ENCODE results near the gene GSC. TPM values are rescaled to one million over a fixed set of nuclear protein-coding genes. Genes with fewer than 3 reads are reported as not detected.

GSC gene
- total and polyA plus RNA-seq, 8 donors = 0.35 to 1.7 (median 0.54) TPM

- no peak for DNase-seq
- FAIRE-seq = no peak
- no peak for ATAC-seq
- intact Hi-C loops (cut with DNase I) = no loop called here
- no peak overlapping the region for H3K4me3 ChIP-seq
- H3K27ac ChIP-seq = no peak overlapping the region
- no peaks in the 10 kb centered on the region for H3K9me3 ChIP-seq
- peaks cover 0 to 48% (median 17%) of the 10 kb centered on the region in 4 donors for H3K27me3 ChIP-seq
- H3K36me3 ChIP-seq = no peaks in the 10 kb centered on the region
- TF ChIP-seq CTCF (IDR thresholded peaks at IDR 0.05) = no peak
- WGBS, 2 donors = 21% methylated on average over 41 to 42 of the region's 42 CpGs
- H3K4me1 ChIP-seq = peaks cover 0 to 7% (median 5%) of the 10 kb centered on the region in 3 donors
Observed at GRCh38 chr14:94773061-94773648, 3.2 kb upstream of the GSC start.

GRCh38 chr14:94772548-94772947 lies 2.6 kb upstream of the GSC start:
- DNase-seq (no peak), ATAC-seq (no peak), FAIRE-seq (no peak)
- 42 to 65% methylated on average over 8 of the region's 8 CpGs for WGBS, 2 donors
- Histone ChIP-seq H3K27ac (no peak overlapping the region), H3K4me3 (no peak overlapping the region), H3K4me1 (peaks cover 0 to 7% (median 5%) of the 10 kb centered on the region in 3 donors), H3K9me3 (no peaks in the 10 kb centered on the region), H3K27me3 (peaks cover 0 to 48% (median 17%) of the 10 kb centered on the region in 4 donors), H3K36me3 (no peaks in the 10 kb centered on the region)
- intact Hi-C loops (cut with DNase I) = no loop called here
- no peak for TF ChIP-seq CTCF (IDR thresholded peaks at IDR 0.05)

GRCh38 chr14:94771906-94772490 lies 2.1 kb upstream of the GSC start:
- no peak overlapping the region for H3K27ac ChIP-seq
- WGBS, 2 donors = 50 to 60% methylated on average over 14 of the region's 14 CpGs
- peaks cover 0 to 7% (median 5%) of the 10 kb centered on the region in 3 donors for H3K4me1 ChIP-seq
- no peak for FAIRE-seq
- DNase-seq = no peak
- intact Hi-C loops (cut with DNase I) = no loop called here
- no peak overlapping the region for H3K4me3 ChIP-seq
- H3K27me3 ChIP-seq = peaks cover 0 to 48% (median 17%) of the 10 kb centered on the region in 4 donors
- no peak for TF ChIP-seq CTCF (IDR thresholded peaks at IDR 0.05)
- no peak for ATAC-seq
- no peaks in the 10 kb centered on the region for H3K9me3 ChIP-seq
- H3K36me3 ChIP-seq = no peaks in the 10 kb centered on the region

- Histone ChIP-seq H3K36me3 (no peaks in the 10 kb centered on the region), H3K4me1 (peaks cover 0 to 7% (median 5%) of the 10 kb centered on the region in 3 donors), H3K27ac (no peak overlapping the region), H3K9me3 (no peaks in the 10 kb centered on the region), H3K4me3 (no peak overlapping the region), H3K27me3 (peaks cover 0 to 43% (median 17%) of the 10 kb centered on the region in 4 donors)
- FAIRE-seq (no peak), ATAC-seq (no peak), DNase-seq (no peak)
- intact Hi-C loops (cut with DNase I) = no loop called here
- TF ChIP-seq CTCF (IDR thresholded peaks at IDR 0.05) = no peak
- WGBS, 2 donors = 43 to 54% methylated on average over 54 of the region's 54 CpGs
Observed at GRCh38 chr14:94771158-94771905, 1.4 kb upstream of the GSC start.

Measured in pancreas (tissue), 10 donors.